GM12865 (cell line): ENCODE measurements around the gene NMRK2.

Experiments
- DNase-seq: peaks from one replicate; pipeline ENCODE4 v3.0.0; 2010; ENCODE audit warnings: low read depth
- H3K4me3 ChIP-seq: 2 replicates; pipeline ENCODE4 v1.5.1; 2011; ENCODE audit warnings: mild to moderate bottlenecking, low read depth, low read length, control low read depth
- TF ChIP-seq, protein P1 (sequence below): IDR thresholded peaks from 2 replicates; pipeline ENCODE4 v1.5.1; 2011; ENCODE audit warnings: low read length, control low read depth, low read depth, inconsistent platforms; ENCODE audit not compliant: insufficient read depth; ENCODE audit errors: missing control alignments

The NMRK2 gene

DNA sequence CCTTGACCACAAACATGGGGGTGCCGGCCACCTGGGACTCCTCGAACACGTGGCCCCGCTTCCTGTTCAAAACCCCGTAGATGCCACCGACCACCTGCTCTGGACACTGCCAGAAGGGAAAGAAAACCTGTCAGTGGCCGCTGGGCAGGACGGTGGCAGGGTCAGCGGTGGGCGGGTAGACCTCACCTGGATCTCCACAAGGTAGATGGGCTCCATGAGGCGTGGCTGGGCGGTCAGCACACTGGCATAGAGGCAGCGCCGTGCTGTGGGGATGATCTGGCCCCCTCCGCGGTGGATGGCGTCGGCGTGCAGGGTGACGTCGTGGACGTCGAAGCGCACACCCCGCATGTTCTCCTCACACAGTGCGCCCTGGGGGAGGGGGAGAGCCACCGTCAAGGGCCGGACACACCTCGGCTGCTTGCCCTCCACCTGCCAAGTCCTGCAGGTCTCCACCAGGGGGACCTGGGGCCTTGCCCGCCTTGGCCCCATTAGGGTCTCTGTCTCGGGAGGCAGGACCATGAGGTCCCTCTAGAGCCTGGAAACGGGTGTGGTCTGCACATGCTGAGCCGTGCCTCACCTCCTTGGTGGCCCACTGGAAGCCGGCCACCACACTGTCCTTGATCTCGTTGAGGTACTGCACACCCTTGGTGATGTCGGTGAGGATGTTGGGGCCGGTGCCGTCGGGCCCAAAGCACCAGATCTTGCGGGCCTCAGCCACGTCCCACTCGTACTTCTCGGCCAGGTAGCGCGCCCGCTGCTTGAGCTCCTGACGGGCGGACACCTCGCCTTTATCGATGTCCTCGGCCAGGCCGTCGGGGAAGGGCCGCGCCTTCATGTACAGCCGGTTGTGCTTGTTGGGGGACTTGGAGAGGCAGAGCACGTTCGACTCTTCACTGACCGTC, 44.6 kb downstream of the NMRK2 start:
- no peak for DNase-seq
- no peak overlapping the region for H3K4me3 ChIP-seq
- TF ChIP-seq, protein P1, sequence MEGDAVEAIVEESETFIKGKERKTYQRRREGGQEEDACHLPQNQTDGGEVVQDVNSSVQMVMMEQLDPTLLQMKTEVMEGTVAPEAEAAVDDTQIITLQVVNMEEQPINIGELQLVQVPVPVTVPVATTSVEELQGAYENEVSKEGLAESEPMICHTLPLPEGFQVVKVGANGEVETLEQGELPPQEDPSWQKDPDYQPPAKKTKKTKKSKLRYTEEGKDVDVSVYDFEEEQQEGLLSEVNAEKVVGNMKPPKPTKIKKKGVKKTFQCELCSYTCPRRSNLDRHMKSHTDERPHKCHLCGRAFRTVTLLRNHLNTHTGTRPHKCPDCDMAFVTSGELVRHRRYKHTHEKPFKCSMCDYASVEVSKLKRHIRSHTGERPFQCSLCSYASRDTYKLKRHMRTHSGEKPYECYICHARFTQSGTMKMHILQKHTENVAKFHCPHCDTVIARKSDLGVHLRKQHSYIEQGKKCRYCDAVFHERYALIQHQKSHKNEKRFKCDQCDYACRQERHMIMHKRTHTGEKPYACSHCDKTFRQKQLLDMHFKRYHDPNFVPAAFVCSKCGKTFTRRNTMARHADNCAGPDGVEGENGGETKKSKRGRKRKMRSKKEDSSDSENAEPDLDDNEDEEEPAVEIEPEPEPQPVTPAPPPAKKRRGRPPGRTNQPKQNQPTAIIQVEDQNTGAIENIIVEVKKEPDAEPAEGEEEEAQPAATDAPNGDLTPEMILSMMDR = peak; percentile 10

DNA sequence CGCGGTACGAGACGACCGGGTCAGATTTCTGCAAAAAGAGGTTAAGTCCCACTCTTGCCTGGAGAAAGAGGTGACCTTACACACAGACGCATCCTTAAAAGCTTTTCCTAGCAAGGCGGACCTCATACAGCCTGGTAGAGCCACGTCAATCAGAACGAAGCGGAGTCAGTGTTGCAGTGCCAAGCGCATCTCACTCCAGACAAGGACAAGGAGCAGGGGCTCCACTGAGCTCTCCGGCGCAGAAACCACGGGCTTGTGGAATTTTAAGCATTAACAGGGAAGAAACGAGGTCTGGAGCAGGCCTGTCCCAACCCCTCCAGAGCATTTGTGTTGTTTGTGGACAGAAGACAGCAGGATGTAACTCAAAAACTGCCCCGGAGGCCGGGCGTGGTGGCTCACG, 45.3 kb downstream of the NMRK2 start:
- TF ChIP-seq, protein P1 = no peak
- H3K4me3 ChIP-seq = no peak overlapping the region
- DNase-seq = no peak

DNA sequence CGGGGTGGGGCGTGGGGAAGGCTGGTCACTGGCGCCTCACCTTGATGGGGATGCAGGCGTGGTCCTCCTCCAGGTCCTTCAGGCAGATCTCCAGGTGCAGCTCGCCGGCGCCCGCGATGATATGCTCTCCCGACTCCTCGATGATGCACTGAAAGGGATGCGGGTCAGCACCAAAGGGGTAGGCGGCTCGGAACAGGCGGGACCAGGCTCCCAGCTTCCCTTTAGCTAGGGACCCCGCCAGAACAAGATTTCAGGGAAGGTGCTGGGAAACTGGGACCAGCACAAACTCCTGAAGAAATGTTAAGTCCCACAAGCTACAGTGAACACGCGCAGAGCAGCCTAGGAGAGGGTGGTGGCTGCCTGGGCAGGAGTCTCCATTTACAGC, 46.4 kb downstream of the NMRK2 start:
- DNase-seq = no peak
- TF ChIP-seq, protein P1 = no peak
- no peak overlapping the region for H3K4me3 ChIP-seq

DNA sequence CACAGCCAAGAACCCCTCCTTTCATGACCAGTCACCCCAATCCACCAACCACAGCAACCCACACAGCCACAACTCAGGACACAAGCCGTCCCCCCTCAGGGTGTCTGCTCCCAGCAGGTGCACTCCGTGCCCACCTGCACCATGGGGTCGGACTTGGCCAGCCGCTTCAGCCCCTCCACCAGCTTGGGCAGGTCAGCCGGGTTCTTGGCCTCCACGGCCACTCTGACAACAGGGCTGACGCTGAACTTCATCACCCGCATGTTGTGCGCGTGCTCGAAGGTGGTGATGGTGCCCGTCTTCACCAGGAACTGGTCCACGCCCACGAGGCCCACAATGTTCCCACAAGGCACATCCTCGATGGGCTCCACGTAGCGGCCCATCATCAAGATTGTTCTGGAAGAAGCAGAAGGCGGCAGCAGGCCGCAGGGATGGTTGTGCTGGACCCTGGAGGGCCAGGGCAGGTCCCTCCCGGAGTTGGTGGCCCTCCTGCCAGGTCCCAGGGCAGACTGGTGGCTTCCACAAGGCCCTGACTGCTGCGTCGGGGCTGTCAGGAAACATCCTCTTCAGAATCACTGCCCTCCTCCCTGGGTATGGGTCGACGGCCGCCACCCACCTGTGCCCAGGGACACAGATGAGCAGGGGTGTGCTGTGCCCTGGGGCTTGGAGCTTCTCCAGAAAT, 46.9 kb downstream of the NMRK2 start:
- TF ChIP-seq, protein P1 = no peak
- H3K4me3 ChIP-seq = no peak overlapping the region
- no peak for DNase-seq

DNA sequence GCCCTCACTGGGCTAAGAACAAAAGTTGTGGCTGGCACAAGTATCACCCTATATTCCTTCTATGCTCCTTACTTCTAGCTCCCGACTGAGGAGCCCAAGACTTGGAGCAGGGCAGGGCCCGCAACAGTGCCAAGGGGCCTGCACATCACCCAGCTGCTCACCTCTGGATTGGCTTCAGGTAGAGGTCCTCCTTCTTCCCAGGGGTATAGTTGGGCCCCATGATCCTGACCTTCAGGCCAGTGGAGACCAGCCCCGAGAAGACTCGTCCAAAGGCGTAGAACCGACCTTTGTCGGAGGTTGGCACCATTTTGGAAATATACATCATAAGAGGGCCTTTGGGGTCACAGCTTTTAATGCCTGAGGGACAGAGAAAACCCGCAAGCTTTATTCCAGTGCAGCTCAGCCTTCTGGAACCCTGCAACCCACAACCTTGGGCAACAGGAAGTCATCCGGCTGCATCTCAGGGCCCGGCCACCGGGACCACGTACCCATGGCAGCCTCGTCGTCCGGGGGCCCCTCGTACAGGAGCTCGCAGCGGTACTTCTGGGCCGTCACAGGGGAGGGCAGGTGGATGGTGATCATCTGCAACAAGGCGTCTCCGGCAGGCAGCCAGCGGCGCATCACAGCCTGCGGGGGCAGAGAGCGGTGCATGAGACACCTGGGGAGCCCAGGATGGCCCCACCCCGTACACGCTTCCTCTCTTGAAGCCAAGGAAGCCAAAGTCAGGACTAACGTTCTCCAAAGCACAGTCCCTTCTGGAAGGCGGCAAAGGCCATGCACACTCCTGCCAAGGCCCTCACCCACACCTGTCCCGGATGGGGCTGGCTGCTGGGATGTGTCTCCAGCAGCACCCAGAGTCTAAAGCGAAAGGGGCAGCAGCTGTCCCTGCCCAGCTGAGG, 47.7 kb downstream of the NMRK2 start:
- no peak overlapping the region for H3K4me3 ChIP-seq
- no peak for DNase-seq

DNA sequence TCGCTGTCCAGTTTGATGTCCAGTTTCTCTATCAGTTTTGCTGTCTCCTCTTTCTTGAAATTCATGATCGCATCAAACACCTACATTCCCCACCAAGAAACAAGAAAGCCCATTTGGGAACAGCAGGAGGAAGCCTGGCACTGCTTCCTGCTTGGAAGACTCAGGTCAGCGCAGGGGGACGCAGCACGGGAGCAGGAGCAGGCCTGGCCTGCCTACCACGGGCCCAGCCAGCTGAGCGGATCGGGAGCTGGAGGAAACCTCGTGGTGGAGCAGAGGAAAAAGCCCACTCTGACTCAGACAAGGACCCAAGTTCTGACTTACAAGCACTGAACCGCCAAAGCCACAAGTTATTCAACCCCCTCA, 48.5 kb downstream of the NMRK2 start:
- H3K4me3 ChIP-seq = no peak overlapping the region
- DNase-seq = no peak
- TF ChIP-seq, protein P1 = no peak

More for the DNA sequence above, 47.7 kb downstream of the NMRK2 start:
- TF ChIP-seq, protein P1 = no peak
